HL-60 (cell line): ENCODE data around the gene NDUFS3.

Source experiments
- CTCF ChIP-seq: IDR thresholded peaks from one replicate; pipeline ENCODE4 v1.5.1; 2011; ENCODE audit warnings: low read length, control low read depth, inconsistent platforms; ENCODE audit not compliant: insufficient read depth
- GABPA ChIP-seq: IDR thresholded peaks from 2 replicates; pipeline ENCODE4 v1.6.1; 2012; ENCODE audit warnings: low read depth
- POLR2AphosphoS5 ChIP-seq: IDR thresholded peaks from 2 replicates; pipeline ENCODE4 v1.6.1; 2012; ENCODE audit warnings: low read depth
- SPI1 ChIP-seq: IDR thresholded peaks from 2 replicates; pipeline ENCODE4 v1.6.1; 2012; ENCODE audit warnings: low read depth, mild to moderate bottlenecking, borderline replicate concordance

- TF ChIP-seq CTCF (no peak), POLR2AphosphoS5 (no peak), GABPA (no peak), SPI1 (no peak)
These were observed 12.9 kb downstream of the NDUFS3 start for GRCh38 chr11:47591764-47592163.
